ENCODE results near the gene HNRNPUL1.

The HNRNPUL1 gene

GRCh38 chr19:41308450-41309179, 44.4 kb downstream of the HNRNPUL1 start:
- no peak for TF ChIP-seq EZH2phosphoT487 (IDR thresholded peaks at IDR 0.05; ENCODE audit: low read length)
- TF ChIP-seq CTCF (IDR thresholded peaks at IDR 0.05; ENCODE audit: low read length) = peak; percentile 95
- peak overlapping the region; percentile 90 for H3K27ac ChIP-seq (ENCODE audit: low read length)
- no peaks in the 10 kb centered on the region; the same call in 1 of the 2 replicates for H3K36me3 ChIP-seq (replicated peaks; ENCODE audit: insufficient read depth, low read length)
- no peaks in the 10 kb centered on the region for H3K9me3 ChIP-seq (replicated peaks; ENCODE audit: insufficient read depth, low read length)
- H3K79me2 ChIP-seq (ENCODE audit: low read length) = peaks cover 65% of the 10 kb centered on the region
- peak; percentile 89 for DNase-seq
- peaks cover 36% of the 10 kb centered on the region for H3K4me1 ChIP-seq (ENCODE audit: low read length)
- H3K27me3 ChIP-seq (replicated peaks; ENCODE audit: insufficient read depth, low read length) = no peaks in the 10 kb centered on the region
- H3K9ac ChIP-seq (ENCODE audit: low read length) = peak overlapping the region; percentile 96
- H3K4me2 ChIP-seq (ENCODE audit: low read depth, low read length) = peak overlapping the region; percentile 90
- H2AFZ ChIP-seq (ENCODE audit: low read length) = 0 out of 2 replicates have a peak overlapping the region, but pooled peaks have one; percentile 31
- H3K4me3 ChIP-seq (ENCODE audit: low read length) = peak overlapping the region; percentile 94
- H3F3A ChIP-seq (ENCODE audit: insufficient read depth, low read length) = peaks cover 32% of the 10 kb centered on the region
- H3K9me2 ChIP-seq (replicated peaks; ENCODE audit: insufficient read depth, low read length) = no peaks in the 10 kb centered on the region
- H4K20me1 ChIP-seq (ENCODE audit: insufficient read depth, low read length) = no peaks in the 10 kb centered on the region

DNA sequence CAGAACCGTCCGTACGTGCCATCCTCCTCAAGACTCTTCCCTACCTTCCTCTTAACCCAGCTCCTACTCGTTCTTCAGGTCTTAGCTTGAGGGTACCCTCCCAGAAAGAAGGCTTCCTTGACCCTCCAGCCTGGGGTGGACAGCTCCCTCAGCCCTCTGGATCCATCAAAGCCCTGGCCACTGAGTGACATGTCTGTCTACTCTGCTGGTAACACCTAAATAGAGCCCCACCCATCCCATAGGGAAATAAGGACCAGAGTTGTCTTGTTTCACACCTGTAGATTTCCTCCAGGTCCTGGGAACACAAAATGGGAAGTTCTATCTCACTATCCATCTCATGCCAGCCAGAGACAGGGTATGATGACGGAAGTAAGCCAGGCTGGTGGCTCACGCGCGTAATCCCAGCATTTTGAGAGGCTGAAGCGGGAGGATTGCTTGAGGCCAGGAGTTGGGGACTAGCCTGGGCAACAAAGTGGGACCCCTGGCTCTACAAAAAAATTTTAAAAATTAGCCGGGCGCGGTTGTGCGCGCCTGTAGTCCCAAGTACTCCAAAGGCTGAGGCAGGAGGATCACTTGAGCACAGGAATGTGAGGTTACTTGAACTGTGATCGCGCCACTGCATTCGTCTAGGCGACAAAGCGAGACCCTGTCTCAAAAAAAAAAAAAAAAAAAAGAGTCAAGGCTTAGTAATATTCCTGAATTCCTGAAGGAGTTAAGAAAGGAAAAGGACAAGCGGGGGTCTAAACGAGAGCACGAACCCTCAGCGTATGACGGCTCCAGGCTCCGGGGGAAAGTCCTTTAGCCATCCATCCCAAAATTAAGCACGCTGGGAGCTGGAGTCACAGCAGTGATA, 45.2 kb downstream of the HNRNPUL1 start:
- H3K9me3 ChIP-seq (replicated peaks; ENCODE audit: insufficient read depth, low read length) = no peaks in the 10 kb centered on the region
- peak overlapping the region; percentile 90 for H3K4me2 ChIP-seq (ENCODE audit: low read depth, low read length)
- H3K36me3 ChIP-seq (replicated peaks; ENCODE audit: insufficient read depth, low read length) = no peaks in the 10 kb centered on the region; the same call in 1 of the 2 replicates
- no peak for DNase-seq
- peak overlapping the region; percentile 78 for H2AFZ ChIP-seq (ENCODE audit: low read length)
- TF ChIP-seq EZH2phosphoT487 (IDR thresholded peaks at IDR 0.05; ENCODE audit: low read length) (no peak), CTCF (IDR thresholded peaks at IDR 0.05; ENCODE audit: low read length) (no peak), EZH2 (optimal IDR thresholded peaks at IDR 0.05; ENCODE audit: low read depth, low read length) (no peak)
- H3K4me3 ChIP-seq (ENCODE audit: low read length) = peak overlapping the region; percentile 94
- no peaks in the 10 kb centered on the region for H3K9me2 ChIP-seq (replicated peaks; ENCODE audit: insufficient read depth, low read length)
- H3K9ac ChIP-seq (ENCODE audit: low read length) = peak overlapping the region; percentile 96
- H3F3A ChIP-seq (ENCODE audit: insufficient read depth, low read length) = peaks cover 32% of the 10 kb centered on the region
- peak overlapping the region; percentile 90; the same call in 1 of the 2 replicates for H3K27ac ChIP-seq (ENCODE audit: low read length)
- no peaks in the 10 kb centered on the region for H3K27me3 ChIP-seq (replicated peaks; ENCODE audit: insufficient read depth, low read length)
- H3K4me1 ChIP-seq (ENCODE audit: low read length) = peaks cover 36% of the 10 kb centered on the region
- no peaks in the 10 kb centered on the region for H4K20me1 ChIP-seq (ENCODE audit: insufficient read depth, low read length)
- H3K79me2 ChIP-seq (ENCODE audit: low read length) = peaks cover 67% of the 10 kb centered on the region

DNA sequence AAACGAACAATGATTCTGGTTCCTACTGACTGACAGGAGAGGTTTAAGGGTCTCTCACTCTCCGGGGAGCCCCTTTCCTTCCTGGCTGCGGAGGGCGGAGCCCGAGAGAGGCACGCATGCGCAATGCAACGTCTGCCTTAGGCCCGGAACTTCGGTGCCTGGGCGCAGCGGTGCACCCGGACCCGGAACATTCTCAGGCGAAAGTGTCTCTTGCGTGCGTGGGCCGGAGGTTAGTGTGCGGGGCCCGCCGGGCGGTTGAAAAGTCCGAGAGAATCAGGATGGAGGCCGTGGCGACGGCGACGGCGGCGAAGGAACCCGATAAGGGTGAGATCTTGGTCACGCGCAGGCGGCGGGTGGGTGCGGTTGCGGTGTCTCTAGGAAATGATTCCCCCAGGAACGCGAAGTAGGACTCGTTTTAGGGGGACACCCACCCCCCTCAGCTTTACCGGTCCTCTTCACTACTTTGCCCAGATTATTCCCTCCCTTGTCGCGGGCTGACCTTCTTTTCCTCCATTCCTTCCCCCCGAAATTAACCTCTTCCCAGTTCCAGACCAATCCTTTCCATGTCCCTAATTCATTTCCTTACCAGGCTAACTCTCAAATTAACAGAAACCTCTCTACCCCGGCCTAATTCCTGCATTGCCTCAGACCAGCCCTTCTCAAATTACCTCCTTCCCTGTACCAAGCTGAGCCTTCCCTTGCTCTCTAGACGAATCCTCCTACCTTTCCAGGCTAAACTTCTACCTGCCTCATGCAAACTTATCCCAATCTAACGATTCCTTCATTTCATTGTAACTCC, 46.1 kb downstream of the HNRNPUL1 start, which contains the start of gene CCDC97:
Gene CCDC97 (plus strand): TSS at position 140 of the 799 bp plus-strand sequence. CDS start 139 bp downstream, at position 279.
- H3K79me2 ChIP-seq (ENCODE audit: low read length) = peaks cover 65% of the 10 kb centered on the region
- DNase-seq = peak; percentile 87
- peak within 1 kb of the TSS; percentile 90 for H3K4me2 ChIP-seq (ENCODE audit: low read depth, low read length)
- H2AFZ ChIP-seq (ENCODE audit: low read length) = peak within 1 kb of the TSS; percentile 78
- H3K27ac ChIP-seq (ENCODE audit: low read length) = peak within 1 kb of the TSS; percentile 90; the same call in 1 of the 2 replicates
- no peaks in the 10 kb centered on the region for H3K9me3 ChIP-seq (replicated peaks; ENCODE audit: insufficient read depth, low read length)
- peak within 1 kb of the TSS; percentile 94 for H3K4me3 ChIP-seq (ENCODE audit: low read length)
- no peaks in the 10 kb centered on the region for H4K20me1 ChIP-seq (ENCODE audit: insufficient read depth, low read length)
- H3K9ac ChIP-seq (ENCODE audit: low read length) = peak within 1 kb of the TSS; percentile 96
- peaks cover 36% of the 10 kb centered on the region for H3K4me1 ChIP-seq (ENCODE audit: low read length)
- H3K9me2 ChIP-seq (replicated peaks; ENCODE audit: insufficient read depth, low read length) = no peaks in the 10 kb centered on the region
- H3K27me3 ChIP-seq (replicated peaks; ENCODE audit: insufficient read depth, low read length) = no peaks in the 10 kb centered on the region
- no peak for TF ChIP-seq EZH2 (optimal IDR thresholded peaks at IDR 0.05; ENCODE audit: low read depth, low read length)
- no peak for TF ChIP-seq EZH2phosphoT487 (IDR thresholded peaks at IDR 0.05; ENCODE audit: low read length)
- TF ChIP-seq CTCF (IDR thresholded peaks at IDR 0.05; ENCODE audit: low read length) = no peak
- no peaks in the 10 kb centered on the region; the same call in 1 of the 2 replicates for H3K36me3 ChIP-seq (replicated peaks; ENCODE audit: insufficient read depth, low read length)
- H3F3A ChIP-seq (ENCODE audit: insufficient read depth, low read length) = peaks cover 32% of the 10 kb centered on the region

Data from MM.1S (cell line).